Liver (tissue), 3 donors: Measurements from ENCODE around the gene FAM209A.

Experiments
- CTCF ChIP-seq: fragments of 150-350 bp; IDR thresholded peaks from 2 replicates; pipeline ENCODE4 v1.5.1; 2017; ENCODE audit warnings: improper control_type of control experiment, low read depth, low read length; ENCODE audit not compliant: missing input control
- EGR1 ChIP-seq, 2 donors: IDR thresholded peaks; 2 replicates each; pipeline ENCODE4 v1.6.1; 2016 to 2018; ENCODE audit warnings: antibody characterized with exemption in 2 of 2, low read depth in 2 of 2
- donor health status: healthy.
- donor health status: healthy.

- no peak for TF ChIP-seq CTCF
- no peak for TF ChIP-seq EGR1 (IDR thresholded peaks at IDR 0.05; ENCODE audit: low read depth in 2 of 2)
Observed at GRCh38 chr20:56520180-56520579, 4.4 kb upstream of the FAM209A start.
